HG03457 (cell line): ENCODE measurements around the gene RCBTB2.

Source experiments
- ATAC-seq: cut with Tn5 transposase; IDR thresholded peaks from one replicate; pipeline ENCODE4 v1.9.1; 2021; ENCODE audit warnings: moderate number of reproducible peaks; ENCODE audit not compliant: unreplicated experiment

The RCBTB2 gene

DNA sequence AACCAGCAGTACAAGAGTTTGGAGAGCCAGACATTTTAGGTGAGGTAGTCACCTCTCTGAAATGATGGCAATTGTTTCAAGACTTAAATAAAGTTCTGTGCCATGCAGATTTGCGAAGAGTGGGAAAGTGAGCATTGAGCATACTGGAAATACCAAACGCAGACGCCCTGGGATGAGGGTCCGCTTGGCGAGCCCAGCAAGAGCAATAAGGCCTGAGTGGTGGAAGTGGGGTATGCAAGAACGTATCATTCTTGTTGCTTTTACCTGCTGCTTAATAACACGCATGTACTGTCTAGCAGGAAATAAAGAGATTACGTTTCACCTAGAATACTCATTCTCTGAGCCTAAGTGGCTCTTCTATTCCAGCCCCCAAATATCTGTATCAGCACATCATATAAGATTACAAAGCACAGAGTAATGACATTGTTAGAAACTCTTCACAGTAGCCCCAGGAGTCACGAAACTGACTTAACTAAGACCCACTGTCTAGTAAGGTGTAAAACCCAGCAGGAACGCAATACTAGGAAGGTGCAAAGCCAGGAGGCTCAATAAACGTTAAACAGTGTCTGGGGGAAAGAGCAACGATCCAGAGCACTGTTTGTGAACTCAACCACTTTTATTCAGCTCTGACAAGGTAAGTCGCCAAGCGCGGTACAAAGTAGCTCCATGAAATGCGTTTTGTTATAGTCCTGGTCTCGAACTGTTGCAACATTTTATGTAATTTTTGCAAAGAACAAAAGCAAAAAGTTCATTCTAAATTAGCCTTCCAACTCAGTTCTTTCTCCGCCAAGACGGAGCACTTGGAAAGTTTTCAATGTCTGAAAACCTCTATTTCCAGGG, 1.2 kb downstream of the RCBTB2 start:
- no peak for ATAC-seq

DNA sequence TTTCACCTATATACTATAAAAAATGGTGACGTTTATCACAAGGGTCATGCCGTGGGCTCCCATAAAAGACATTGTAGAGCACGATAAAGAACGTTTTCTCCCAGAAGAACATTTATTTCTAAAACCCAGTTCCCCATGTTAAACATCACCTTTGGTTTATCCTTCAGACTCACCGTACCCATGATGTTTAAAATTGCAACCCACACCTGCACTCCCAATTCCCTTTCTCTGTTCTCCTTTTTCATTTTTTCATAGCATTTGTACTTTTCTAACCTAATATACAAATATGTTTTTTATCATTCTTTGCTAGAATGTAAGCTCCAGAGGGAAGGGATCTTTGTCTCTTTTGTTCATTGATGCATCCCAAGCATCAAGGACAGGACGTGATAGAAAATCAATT, 2.0 kb downstream of the RCBTB2 start:
- no peak for ATAC-seq

DNA sequence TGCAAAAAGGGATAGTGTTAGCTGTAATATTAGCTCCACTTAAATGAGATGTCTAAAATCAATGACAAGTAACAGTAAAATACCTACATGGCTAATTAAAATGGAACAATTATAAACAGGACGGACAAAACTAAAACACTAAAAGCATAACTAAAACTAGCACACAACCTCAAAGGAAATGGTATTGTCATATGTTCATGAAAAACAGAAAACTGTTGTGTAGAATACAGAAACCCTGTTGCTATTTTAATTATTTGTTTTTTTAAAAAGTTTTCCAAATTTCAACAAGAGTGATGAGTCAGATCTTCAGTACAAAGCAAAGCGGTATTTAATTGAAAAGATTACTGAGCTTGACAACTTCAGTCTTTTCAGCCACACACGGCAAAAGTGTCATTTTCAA, 4.2 kb downstream of the RCBTB2 start:
- no peak for ATAC-seq

DNA sequence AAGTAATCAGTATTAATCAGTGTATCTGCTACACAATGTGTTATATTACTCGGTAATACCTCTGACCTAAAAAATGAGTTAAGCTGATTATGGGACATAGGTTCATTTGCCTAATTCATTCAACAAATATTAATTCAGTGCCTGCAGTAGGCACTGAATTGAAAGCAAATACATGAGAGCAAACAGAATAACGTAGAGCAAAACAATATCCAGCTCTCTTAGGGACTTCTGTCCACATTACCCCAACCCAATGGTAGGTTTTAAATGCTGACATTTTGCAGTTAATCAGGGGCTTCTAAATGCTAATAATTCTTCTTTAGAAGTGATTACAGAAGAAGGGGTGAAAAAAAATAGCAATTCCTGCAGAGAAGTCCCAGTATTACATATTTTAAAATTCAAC, 4.9 kb downstream of the RCBTB2 start:
- ATAC-seq: no peak

DNA sequence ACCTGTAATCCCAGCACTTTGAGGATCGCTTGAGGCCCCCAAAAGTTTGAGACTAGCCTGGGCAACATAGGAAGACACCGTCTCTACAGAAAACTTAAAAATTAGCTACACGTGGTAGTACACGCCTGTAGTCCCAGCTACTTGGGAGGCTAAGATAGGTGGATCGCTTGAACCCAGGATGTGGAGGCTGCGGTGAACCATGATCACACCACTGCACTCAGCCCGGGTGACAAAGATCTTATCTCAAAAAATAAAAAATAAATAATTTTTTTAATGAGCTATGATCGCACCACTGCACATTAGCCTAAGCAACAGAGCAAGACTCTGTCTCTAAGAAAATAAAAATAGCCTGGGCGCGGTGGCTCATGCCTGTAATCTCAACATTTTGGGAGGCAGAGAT, 6.6 kb downstream of the RCBTB2 start:
- no peak for ATAC-seq

DNA sequence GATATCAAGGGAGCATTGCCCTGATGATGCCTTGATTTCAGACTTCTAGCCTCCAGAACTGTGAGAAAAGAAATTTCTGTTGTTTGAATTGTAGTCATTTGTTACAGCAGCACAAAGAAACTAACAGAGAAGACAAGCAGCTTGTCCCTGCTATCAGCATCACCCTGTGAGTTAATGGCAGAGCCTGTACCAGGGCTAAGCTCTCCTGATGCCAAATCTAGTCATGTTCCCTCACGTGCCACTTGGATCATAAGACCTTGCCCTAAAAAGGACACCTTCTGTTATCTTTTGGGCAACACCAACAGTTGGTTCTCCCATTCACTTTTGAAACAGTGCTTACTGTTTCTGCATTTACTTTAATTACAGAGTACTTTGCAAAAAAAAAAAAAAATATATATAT, 14.8 kb downstream of the RCBTB2 start:
- ATAC-seq: no peak

DNA sequence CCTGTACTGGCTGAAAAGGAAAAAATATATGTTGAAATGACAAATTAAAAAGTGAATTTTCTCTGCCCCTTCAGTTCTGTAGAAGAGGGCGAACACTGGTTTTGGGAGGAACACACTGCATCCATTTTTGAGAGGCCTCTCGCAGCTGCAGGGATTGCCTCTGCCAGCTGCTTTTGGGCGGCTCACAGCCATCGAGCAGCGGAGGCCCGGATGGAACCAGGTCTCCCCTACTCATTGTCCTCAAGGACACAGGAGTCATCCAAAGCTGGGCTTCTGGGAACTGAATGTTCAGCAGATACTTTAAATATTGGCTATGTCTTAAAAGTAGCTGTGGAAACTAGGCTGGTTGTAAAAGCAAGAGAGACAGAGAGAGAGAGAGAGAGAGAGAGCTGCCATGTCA, 17.1 kb downstream of the RCBTB2 start:
- no peak for ATAC-seq

DNA sequence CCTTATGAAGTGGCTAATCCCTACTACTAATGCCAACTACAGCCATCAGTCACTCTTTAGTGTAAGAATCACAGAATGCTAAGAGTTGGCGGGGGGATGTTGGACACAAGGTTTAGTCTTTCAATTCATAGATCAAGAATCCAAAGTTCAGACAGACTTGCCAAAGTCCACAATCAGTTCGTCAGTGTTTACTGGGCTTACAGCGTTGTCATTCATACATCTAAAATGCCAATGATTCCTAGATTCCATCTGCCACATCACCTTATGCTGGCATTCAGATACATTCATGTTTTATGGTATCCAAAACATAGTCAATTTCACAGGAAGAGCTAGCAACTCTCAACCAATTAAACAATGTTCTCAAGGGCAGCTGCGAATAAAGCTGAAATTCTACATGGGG, 18.1 kb downstream of the RCBTB2 start:
- ATAC-seq: no peak

DNA sequence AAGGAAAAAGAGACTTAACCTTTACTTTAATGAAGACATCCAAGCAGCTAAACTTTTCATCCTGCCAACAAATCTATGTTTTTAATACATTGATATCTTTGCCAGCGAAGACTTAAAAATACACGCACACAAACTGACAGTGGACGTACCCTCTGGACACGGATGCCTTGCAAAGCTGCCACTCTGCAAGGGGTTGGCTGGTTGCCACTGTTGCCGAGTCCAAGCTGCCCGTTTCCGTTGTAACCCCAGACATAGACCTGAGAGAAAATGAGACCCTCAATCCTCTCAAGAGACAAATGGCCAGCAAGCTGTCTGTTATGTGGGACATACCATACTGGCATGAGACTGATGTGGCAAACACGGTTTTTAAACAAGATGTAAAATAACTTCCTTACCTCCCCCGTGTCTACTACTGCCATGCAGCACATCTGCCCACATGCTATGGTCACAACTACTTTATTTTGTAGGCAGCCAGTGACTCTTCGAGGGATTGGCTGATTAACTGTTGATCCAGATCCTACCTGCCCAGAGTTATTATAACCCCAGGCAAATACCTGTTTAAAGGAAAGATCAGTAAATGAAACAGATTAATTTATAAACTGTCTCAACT, 21.2 kb downstream of the RCBTB2 start:
- no peak for ATAC-seq

DNA sequence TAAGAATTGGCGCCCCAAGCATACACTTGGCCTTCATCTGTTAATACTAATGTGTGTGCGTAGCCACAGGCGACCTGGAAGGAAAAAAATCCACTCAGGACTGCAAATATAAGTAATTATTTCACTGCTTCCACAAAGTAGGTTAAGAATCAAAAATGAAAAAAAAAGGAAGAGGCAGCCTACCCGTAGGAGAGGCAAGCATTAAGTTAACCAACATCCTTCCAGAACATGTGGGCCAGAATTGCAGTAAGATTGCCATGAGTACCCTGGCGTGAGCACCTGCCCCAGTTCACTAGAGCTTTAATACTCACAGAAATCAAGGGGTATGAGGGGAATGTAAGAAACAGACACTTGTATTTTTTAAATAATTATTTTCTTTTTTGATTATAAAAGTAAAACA, 22.2 kb downstream of the RCBTB2 start:
- ATAC-seq: no peak

DNA sequence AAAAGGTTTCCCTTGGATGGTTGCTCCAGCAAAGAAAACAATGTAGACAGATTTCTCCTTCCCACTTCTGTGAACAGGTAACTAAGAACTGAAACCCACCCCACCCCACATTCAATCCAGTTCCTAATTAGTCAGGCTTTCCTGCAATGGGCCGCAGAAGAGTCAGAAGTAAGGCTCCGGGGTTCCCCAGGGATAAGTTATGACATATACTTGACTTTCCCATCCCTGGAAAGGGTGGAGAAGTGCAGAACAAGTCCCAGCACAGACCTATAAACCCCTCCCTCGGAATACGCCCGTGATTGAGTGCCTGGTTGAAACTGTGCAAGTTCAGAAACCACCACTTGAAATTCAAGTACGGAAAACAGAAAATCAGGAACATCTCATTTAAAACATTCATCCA, 24.9 kb downstream of the RCBTB2 start:
- no peak for ATAC-seq

DNA sequence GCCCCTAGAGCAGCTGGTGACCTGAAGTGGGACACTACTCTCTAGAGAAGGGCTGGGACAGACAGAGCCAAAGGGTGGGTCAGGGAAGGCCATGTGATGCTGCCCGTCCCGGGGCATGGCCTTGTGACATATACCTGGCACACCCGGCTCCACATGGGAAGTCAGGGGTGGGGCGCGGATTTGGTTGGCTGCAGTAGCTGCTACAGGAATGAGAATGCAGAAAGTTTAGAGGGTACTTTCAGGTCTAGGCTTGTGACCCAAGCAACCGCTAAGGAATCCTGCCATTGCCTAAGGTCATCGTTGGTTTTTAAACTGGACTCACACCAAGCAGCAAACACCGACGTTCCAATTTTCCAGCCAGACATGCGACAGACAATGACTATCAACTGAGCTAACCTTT, 25.9 kb downstream of the RCBTB2 start:
- no peak for ATAC-seq

DNA sequence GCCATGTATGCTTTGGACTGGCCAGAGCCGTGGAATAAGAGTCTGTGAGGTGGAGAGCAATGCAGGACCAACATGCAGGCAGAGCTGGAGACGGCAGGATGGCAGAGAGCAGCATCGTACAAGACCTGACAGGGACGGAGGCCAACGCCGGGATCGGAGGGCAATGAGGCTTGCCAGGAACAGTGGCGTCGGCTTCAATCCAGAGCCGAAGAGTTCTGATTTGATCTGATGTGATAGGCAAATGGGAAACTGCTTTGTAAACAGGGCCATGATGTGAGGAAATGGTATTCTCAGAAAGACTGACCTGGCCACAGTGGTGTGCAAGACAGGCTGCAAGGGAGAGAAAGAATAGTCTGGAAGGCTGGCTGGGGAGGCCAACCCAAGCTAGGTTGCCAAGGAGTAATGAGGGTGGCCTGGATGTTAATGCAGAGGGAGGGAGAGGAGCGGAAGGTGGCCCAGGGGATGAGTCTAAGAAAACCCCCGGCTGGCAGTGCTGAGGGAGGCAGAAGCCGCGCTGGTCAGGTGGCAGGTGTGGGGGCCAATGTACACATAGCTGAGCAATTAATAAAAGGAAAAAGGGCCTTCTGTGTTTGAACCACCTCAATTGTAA, 26.7 kb downstream of the RCBTB2 start:
- peak; percentile 12 for ATAC-seq

DNA sequence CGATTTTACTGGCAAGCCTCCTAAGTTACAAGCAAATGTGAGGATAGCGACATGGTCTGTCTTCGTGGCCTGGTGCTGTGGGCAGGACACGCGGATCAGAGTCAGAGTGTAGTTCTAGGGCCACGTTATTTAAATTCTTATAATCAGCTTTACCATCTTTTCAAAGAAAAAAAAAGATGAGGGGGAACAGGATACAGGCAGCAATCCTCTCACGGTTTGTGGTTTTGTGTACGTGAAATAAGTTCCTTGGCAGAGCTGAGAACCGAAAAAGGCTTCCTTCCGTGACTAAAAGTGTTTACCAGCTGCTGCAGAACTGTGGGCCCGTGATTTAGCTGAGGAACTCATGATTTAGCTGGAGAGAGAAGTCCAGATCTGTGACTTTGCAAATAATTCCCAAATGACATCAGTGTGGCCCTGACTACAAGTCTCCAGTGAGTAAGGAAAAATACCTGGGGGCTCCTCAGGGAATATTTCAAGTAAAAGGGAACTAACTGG, 27.2 kb downstream of the RCBTB2 start:
- peak; percentile 56 for ATAC-seq

DNA sequence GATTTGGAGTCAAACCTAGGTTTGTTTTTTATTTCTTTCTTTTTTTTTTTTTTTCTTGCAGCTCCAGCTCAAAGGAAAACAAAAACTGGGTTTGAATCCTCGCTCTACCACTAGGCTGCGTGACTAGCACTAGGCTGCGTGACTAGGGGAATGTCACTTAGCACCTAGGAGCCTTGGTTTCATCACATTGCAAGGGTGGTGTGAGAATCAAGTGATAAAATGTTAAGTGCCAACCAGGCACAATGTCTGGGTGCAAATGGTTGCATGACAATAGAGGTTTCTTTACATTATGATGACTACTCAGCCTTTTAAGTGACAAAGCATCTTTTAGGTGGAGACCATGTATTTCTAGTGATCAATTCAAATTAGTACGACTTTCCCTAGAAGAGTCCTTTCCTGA, 27.9 kb downstream of the RCBTB2 start:
- peak; percentile 3 for ATAC-seq

DNA sequence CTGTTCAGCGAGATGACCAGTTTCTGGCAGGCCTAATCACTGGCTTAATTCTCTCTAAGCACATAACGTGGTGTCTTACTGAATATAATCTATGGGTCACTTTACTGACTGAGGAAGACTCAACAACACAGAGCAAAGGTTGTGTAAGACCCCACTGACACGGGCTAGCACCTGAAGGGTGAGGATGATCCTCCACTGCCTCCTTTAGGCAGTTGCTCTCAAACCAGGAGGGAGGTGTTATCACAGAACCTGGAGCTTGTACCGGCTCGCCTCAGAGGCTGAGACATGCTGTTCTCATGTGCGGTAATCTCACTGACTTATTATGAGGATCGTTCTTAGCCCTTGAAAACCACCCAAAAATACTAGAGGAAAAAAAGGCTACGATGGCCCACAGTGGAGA, 28.3 kb downstream of the RCBTB2 start:
- no peak for ATAC-seq

DNA sequence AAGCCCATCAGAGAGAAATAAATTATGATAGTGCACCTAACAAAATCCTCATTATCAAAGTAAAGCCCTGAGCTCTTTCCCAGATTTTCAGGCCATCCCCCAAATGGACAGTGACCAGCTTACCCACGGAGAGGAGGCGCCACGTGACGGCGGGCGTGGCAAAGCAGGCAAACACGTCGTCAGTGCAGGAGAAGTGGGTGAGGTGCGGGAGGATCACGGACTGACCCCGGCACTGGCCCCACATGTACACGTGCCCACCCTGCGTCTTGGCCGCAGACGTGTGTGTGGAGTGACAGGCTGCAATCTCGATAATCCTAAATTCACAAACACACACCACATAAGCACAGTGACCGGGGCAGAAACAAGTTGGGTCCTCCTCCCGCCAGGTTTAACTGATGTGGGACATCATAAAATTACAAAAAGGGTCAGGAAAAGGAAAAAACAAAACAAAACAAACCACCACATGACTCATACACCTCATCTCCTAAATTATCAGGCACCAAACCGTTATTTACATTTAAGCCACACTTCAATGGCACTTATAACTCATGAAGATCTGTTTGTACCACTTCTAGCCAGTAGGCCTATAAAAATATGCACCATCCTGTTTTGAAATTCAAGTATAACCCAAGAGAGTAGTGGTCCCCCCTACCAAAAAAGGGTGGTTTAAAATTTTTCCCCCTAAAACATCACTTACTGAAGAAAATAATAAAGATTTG, 30.1 kb downstream of the RCBTB2 start:
- ATAC-seq: no peak

DNA sequence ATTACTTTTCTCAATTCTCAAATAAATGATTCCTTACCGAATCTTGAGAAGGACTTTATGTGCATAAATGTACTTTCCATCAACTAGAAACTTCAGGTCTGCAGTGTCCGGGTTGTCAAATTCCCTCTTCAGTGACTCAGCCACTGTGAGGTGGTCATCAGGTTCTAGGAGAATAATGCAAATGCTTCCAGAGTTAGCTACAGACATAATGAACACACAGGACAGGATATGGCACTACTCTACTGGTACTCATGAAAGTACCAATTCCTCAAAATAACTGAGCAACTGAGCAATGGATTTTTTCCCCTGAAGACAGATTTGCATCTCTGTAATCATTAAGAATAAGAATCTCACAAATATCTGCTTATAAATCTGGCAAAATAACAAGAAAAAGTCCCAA, 31.2 kb downstream of the RCBTB2 start:
- peak; percentile 37 for ATAC-seq

DNA sequence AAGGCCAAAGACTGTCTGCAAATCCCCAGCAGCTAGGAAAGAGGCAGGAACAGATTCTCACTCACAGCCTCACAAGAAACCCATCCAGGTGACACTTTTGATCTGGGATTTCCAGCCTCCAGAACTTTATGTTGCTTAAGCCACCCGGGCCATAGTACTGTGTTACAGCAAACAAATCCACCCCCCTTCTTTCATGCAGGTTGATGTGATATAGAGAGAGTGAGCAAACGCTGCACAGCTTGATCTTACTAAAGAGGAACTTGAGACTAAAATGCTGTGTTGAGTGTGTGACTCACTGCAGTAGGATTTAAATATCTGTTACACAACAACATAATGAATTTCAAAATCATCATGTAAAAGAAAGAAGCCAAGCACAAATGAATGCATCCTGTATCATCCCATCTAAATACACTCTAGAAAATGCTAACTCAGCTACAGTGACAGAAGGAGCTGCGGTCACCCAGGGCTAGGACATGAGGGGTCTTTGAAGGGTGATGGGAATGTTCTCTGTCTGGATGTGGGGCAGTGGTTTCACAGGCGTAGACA, 32.2 kb downstream of the RCBTB2 start:
- ATAC-seq: no peak

DNA sequence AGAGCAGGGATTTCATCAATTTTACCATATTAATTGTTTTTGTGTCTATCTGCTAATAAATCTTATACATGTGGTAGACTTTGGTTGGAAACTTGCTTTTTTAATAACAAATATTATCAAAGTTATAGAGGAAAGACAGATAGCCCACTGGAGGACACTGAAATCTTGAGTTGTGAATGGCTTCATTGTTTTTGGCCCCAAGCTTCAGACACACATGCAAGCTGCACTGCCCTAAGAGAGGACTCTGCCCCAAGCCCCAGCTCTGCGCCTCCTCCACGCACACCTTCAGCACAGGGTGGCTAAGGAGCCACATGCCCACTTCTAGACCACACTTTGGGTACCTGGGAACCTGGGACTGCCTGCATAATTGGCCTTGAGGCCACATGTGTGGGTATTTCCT, 35.2 kb downstream of the RCBTB2 start:
- no peak for ATAC-seq
